ENCODE results near the gene HLA-DRA. TPM values are rescaled to one million over a fixed set of nuclear protein-coding genes. Genes with fewer than 3 reads are reported as not detected.

HLA-DRA gene
- total RNA-seq = not detected in 2 replicates

DNA sequence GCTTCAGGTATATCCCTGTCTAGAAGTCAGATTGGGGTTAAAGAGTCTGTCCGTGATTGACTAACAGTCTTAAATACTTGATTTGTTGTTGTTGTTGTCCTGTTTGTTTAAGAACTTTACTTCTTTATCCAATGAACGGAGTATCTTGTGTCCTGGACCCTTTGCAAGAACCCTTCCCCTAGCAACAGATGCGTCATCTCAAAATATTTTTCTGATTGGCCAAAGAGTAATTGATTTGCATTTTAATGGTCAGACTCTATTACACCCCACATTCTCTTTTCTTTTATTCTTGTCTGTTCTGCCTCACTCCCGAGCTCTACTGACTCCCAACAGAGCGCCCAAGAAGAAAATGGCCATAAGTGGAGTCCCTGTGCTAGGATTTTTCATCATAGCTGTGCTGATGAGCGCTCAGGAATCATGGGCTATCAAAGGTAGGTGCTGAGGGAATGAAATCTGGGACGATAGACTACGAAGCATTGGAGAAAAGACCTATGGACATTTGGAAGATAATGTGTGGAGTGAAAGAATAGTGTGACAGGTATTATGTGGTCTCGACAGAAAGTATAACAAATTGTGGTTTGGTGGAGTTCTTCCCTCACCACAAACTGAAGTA, at the start of gene HLA-DRA:
HLA-DRA (plus strand) TSS at position 286 of the 613 bp plus-strand sequence; CDS start at position 350, 64 bp downstream.

GRCh38 chr6:32406857-32407256, 32.8 kb upstream of the HLA-DRA start, which contains the start of gene BTNL2:
TSS of gene BTNL2 (minus strand) at chr6:32407181. CDS start at chr6:32407123, 58 bp downstream.

Other genes starting within 250 kb of the HLA-DRA start
- gene PBX2, start 249.7 kb upstream of the HLA-DRA start, total RNA-seq = 36.2 and 58.1 TPM in 2 replicates
- 0.59 and 1.2 TPM in 2 replicates for gene GPSM3, start 247.2 kb upstream of the HLA-DRA start, total RNA-seq
- gene NOTCH4, start 215.8 kb upstream of the HLA-DRA start, total RNA-seq = 0.42 and 1.5 TPM in 2 replicates
- gene TSBP1, start 68.0 kb upstream of the HLA-DRA start, total RNA-seq = not detected in 2 replicates
- not detected in 2 replicates for gene BTNL2, start 32.7 kb upstream of the HLA-DRA start, total RNA-seq
- 0.09 TPM in 1 of 2 replicates, not detected in the other for gene HLA-DRB5, start 90.4 kb downstream of the HLA-DRA start, total RNA-seq
- gene HLA-DRB1, start 150.0 kb downstream of the HLA-DRA start, total RNA-seq = not detected in 2 replicates
- gene HLA-DQA1, start 197.5 kb downstream of the HLA-DRA start, total RNA-seq = not detected in 2 replicates
- not detected in 2 replicates for gene HLA-DQB1, start 226.8 kb downstream of the HLA-DRA start, total RNA-seq

Data from smooth muscle cell of the umbilical artery (primary cell).